ENCODE data around the gene CDH8.
"Not testable (repeated sequence)": the region's sequence is repeated elsewhere in the genome, so short reads cannot be mapped to it uniquely, and the experiment has no call there.

Gene CDH8

DNA sequence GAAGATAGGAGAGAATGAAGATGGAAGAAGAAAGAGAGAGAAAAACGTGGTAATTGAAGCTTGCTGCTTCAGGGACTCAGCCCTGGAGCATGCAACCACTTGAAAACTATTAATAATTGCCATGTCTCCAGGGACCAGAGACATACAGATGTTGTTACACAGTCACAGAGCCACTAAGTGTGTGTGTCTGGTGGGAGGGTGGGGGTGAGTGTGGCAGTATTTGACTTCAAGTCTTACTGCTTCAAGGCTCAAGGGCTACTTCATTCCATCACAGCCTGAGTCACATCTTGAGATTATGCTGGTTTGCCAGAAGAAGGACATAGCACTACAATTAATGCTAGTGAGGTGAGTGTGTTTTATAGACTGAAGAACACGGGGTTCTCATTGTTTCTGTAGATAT is 202.2 kb downstream of the CDH8 start:
- no peak for DNase-seq

DNA sequence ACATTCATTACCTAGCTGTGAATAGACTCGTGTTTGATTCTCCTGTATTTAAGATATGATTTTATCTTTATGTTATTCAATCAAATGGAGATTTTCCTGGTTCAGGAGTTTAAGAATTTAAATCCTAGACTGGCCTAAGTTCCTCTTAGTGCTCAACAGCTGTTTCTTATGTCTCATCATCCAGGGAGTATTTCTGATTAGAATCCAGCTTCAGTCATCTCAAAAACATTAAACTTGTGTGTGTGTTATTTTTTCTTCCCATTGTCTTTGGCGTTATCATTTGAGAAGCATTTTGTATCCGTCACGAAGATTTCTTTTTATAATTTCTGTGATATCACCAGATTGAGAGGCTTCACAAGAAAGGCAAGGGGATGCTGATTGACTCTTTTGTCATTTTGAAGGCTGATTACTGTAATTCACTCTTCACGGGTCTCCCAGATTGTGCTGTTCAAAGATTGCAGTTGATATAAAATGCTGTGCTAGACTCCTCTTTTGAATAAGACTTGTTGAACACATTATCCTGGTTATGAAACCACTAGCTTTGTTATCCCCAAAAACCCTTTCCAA is 204.8 kb downstream of the CDH8 start:
- no peak for DNase-seq

GRCh38 chr16:61829631-61830030 is 206.6 kb downstream of the CDH8 start:
- DNase-seq: no peak

GRCh38 chr16:61823326-61823725 is 212.9 kb downstream of the CDH8 start:
- DNase-seq: no peak

DNA sequence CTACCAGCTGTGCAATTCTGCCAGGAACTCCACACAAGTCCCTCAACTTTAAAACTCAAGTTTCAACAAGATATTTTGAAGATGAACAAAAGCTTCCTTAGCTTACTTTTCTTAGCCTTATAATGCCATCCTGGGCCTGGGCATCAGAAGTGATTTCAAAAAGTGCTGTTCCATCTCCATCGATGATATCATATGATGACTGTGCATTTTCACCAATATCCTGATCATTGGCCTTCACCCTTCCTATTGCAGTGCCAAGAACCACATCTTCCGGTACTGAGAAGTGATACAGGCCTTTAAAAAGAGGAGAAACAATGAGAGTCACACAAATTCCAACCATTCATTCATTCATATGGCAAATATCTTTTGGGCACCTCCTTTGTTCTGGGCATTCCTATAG is 215.4 kb downstream of the CDH8 start:
- DNase-seq: no peak

DNA sequence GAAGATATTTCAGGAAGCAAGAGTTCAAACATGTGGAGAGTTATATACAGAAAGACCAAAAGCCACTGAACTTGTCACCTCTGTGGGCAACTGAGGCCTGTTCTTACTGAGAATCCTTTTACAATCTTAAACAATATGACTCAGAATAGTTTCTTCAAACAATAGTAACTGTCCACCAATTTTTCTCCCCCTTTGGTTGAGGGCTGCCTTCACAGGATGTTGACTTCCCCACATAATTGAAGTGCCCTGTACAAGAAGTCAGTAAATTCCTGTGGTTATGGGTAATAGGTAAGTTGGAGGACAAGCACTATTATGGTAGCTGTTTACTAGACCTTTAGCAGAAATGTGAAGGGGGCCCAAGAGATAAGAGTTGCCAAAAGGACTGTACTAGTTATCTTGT is 215.8 kb downstream of the CDH8 start:
- no peak for DNase-seq

GRCh38 chr16:61818850-61819249 is 217.4 kb downstream of the CDH8 start:
- DNase-seq: no peak

- no peak for DNase-seq
These were observed 218.5 kb downstream of the CDH8 start for GRCh38 chr16:61817583-61818278.

DNA sequence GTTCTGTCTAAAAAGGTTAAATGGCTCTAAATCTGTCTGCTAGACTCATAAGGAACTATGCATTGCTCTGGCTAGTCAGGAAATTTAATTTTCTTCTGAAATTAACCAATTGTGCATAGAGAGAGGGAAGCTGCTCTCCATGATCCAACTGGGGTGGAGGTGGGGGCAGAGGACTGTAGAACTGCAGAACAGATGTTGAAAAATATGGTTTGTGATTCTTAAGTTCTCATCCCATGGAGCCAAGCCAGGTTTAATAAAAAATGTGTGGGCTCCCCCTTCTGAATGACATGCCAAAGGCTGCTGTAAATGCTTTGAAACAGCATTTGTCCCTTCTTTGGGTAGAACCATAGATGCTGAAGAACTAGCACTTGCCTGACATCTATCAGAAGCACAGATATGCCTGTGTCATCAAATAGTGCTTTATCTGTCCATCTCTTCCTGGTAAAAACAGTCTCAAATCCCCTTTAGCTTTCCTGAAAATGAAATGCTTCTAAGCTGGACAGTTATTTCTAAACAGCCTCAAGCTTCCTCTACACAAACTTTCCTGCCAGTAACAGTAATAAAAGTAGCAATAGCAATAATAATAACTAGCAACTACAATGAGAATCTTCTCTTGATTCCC is 221.4 kb downstream of the CDH8 start:
- DNase-seq: no peak

- no peak for DNase-seq
These were observed 222.9 kb downstream of the CDH8 start for GRCh38 chr16:61813339-61813738.

DNA sequence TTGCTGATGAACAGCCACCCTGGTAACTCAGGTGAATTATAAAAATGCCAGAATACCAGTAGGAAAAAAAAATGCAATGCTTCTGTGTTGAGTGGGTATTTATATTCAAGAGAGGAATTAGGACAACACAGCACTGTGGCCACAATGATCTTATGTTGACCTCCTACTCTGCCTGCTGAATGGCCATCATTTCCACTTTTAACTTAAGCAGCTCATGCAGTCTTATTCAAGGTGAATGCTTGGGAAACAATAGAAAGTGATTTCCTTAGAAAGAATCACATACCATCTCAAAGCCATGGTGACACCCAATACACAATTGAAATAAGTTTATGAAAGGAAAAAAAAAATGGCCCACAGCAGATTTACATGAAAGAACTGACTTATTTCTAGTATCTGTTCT is 224.0 kb downstream of the CDH8 start:
- DNase-seq: no peak

- DNase-seq: no peak
These were observed 228.7 kb downstream of the CDH8 start for GRCh38 chr16:61807551-61807950.

- DNase-seq: not testable (repeated sequence)
These were observed 235.0 kb downstream of the CDH8 start for GRCh38 chr16:61801217-61801616.

- DNase-seq: no peak
These were observed 237.5 kb downstream of the CDH8 start for GRCh38 chr16:61798741-61799140.

- DNase-seq: no peak
These were observed 238.2 kb downstream of the CDH8 start for GRCh38 chr16:61797961-61798507.

- DNase-seq: no peak
These were observed 238.9 kb downstream of the CDH8 start for GRCh38 chr16:61797296-61797795.

GRCh38 chr16:61792194-61792909 is 243.9 kb downstream of the CDH8 start:
- DNase-seq: no peak

DNA sequence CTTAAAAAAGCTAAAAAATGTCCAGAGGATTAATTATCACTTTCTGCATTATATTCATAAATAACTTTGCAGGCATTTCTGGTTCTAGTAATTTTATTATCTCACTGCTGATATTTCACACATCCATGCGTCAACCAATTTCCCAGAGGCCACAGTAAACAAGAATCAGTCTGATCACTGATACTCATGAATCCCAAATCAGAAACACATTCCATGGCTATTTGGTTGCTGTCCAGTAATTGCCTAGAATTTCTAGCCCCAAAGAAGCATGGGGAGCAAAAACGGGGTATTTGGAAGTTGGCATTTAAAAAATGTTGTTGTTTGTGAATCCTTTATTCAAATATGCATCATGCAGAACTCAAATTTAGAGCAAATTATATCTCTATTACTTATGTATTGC is 244.8 kb downstream of the CDH8 start:
- no peak for DNase-seq

DNA sequence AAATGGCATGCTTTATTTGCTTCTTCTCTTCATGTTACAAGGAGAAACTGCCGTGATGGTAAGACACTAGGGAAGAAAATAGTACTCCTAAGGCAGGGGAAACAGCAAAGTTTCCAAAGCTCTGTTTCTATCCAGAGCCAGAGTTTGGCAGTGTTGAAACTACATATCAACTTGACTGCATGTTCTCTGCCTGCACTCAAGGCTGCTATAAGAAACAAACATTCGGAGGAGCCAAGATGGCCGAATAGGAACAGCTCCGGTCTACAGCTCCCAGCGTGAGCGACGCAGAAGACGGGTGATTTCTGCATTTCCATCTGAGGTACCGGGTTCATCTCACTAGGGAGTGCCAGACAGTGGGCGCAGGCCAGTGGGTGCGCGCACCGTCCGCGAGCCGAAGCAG is 254.4 kb downstream of the CDH8 start:
- not testable (repeated sequence) for DNase-seq

- no peak for DNase-seq
These were observed 256.1 kb downstream of the CDH8 start for GRCh38 chr16:61780161-61780560.

DNA sequence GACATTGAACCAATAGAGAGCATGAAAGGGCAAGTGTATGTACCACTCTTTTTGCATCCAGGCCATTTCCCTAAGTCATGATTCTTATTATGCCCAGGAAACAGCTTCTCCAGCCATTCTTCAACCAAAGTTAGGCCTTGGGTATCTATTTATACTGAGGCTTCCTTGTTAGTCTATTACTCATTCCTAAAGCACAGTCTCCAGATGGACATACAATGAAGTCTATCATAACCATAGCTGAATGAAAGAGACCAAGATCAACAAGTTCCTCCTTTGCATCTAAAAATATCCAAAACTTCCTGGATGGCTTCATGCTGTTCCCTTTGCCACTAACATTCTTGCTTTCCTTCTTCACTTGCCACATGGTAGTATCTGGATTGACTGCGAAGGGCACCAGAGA is 265.9 kb downstream of the CDH8 start:
- DNase-seq: no peak

DNA sequence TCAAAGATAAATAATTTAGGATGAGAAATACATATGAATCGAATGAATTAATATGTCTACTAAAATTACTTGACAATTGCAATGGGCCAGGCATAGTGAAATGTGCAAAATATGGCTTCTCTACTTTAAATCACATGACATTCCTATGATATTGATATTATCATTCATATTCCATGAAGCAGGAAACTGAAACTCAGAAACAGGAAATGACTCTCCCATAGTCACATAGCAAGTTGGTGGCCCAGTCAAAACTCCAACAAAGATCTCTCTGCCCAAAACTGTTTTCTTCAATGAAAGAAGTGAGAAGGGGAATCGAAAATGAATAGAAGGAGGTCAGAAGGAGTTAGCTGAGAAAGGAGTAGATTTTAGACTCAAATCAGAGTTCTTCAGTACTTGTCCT is 272.2 kb downstream of the CDH8 start:
- no peak for DNase-seq

- no peak for DNase-seq
These were observed 273.2 kb downstream of the CDH8 start for GRCh38 chr16:61763013-61763412.
